Stimulated activated CD8-positive, alpha-beta memory T cell treated with anti-CD3 and anti-CD28 coated beads, Interleukin-4, amount 100 ng/mL, for 24 hours (primary cell): ENCODE data around the gene AGFG2.

Experiments used
- DNase-seq: peaks from one replicate; pipeline ENCODE4 v3.0.0-alpha.2; 2020; ENCODE audit warnings: low read depth

Gene AGFG2

GRCh38 chr7:100572281-100572948, 33.4 kb downstream of the AGFG2 start:
- DNase-seq: no peak

GRCh38 chr7:100572949-100573675, 34.1 kb downstream of the AGFG2 start:
- no peak for DNase-seq

GRCh38 chr7:100573691-100574361, 34.8 kb downstream of the AGFG2 start, which contains the start of gene SAP25:
Gene SAP25 (minus strand): TSS chr7:100573900. CDS start chr7:100573742, 158 bp downstream.
- no peak for DNase-seq

DNA sequence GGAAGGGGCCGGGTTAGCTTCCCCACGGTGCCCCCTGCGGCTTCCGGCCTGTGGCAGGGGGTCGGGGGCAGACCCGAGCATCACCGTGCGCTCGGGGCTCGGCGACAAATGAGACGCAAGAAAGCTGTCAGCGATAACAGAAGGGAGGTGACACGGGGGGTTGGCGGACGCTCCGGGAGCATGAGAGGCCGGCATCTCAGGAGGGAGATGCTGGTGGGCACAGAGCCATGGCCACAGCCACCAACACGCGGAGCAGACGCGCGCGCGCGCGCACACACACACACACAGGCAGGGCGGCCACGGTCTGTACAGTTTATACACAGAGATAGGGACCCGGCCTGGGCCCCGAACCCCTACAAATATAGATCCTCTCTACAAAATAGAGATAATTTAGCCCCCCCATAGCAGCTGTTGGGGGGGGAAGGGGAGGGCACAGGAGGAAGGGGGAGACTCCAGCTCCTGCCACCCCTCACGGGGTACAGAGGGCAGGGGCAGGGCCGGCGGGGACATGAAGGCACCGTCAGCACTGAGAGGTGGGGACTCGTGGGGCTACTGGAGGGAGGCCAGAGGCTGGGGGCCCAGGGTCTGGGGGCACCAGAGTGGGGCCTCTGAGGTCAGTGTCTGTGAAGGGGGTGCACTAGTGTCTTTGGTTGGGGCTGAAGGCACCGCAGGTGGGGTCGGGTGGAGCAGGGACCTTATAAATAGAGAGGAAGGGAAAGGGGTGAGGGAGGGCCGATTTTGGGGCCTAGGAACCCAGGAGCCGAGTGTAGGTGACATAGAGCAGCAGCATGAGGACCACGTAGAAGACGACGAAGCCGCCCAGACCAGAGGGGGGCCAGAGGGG, 35.6 kb downstream of the AGFG2 start:
- DNase-seq: no peak

GRCh38 chr7:100575206-100575631, 36.2 kb downstream of the AGFG2 start:
- no peak for DNase-seq

- DNase-seq: no peak
Measured at GRCh38 chr7:100575746-100576383, 36.9 kb downstream of the AGFG2 start.

DNA sequence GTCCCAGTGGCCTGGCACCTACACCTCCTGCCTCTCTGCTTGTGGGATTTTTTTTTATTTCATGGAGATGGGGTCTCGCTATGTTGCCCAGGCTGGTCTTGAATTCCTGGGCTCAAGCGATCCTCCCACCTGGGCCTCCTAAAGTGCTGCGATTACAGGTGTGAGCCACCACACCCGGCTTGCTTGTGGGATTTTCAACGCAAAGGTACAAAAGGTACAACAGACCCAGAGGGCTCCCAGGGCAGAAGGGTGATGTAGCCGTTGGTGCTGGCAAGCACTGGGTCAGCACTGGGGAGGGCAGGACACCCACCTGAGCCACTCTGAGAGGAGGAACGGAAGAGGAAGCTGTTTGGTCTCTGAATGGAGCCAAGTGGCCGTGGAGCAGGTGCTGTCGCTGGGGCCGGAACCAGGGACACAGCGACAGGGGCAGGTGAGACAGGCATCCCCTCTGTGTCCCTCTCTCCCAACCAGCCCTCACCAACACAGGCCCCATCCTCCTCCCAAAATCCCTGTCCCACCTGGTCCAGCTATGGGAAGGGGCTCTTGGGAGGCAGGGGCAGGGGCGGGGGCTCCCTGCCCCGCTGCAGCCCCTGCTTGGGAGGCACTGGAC, 37.5 kb downstream of the AGFG2 start:
- no peak for DNase-seq

GRCh38 chr7:100577103-100577502, 38.1 kb downstream of the AGFG2 start:
- DNase-seq: no peak

DNA sequence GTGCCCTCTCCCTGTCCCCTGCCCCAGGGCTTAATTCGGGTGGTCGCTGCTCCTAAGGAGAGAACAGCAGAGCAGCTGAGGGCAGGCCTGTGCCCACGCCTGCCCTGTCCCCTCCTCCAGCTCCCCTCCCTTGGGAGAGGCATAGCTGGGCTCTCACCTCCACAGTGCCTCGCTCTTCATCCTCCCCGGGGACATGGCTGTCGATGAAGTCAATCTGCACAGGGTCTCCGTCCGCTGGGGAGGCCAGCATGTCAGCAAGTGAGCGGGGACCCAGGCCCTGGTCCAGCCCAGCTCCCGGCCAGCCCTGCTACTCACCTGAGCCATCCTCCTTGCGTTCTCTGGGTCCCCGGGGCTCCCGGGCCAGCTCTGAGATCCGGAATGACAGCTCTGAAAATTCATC, 38.5 kb downstream of the AGFG2 start:
- no peak for DNase-seq

- DNase-seq: no peak
Measured at GRCh38 chr7:100578246-100579183, 39.5 kb downstream of the AGFG2 start.

GRCh38 chr7:100580466-100581283, 41.7 kb downstream of the AGFG2 start:
- no peak for DNase-seq

GRCh38 chr7:100582041-100582579, 43.1 kb downstream of the AGFG2 start:
- no peak for DNase-seq

- no peak for DNase-seq
Measured at GRCh38 chr7:100582650-100583049, 43.6 kb downstream of the AGFG2 start.

DNA sequence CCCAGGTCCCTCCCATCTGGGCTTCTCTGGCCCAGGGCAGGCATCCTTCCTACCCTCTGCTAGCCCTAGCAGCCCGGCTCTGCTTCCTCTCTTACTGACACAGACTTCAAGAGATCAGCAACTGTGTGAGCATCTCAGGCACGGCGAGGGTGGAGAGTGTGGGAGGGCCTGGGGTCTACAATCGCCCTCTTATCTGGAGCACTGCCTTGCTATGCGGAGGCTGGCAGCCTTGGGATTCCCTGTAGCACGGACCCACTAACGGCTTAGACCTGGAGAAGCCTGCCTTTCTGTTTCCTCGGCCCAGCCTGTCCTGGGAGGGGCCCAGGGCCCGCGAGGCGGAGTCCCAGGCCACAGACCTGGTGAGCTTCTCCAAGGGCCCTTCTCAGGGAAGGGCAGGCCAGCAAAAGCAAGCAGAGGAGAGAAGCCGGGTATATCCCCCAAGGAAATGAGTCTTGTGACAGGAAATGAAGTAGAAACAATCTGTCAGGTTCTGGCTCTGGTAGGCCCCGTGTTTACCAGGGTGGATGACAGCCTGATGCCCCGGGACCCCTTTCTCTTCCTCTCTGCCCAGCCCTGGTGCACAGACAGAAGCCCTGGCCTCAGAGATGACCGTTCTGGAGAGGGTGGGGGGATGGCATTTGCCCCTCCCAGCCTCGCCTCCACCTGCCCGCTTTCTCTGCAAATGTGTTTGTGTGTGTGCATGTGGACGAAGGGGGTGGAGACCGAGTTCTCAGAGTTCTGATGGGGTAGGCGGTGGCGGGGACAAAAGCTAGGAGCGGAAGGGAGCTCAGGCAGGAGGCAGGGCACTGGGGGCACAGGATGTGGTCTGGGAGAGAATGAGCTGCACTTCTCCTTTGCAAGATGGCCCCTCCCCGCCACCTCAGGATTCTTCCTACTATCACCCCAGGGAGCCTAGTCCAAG, 44.4 kb downstream of the AGFG2 start:
- DNase-seq: peak; percentile 62

- DNase-seq: no peak
Measured at GRCh38 chr7:100584054-100584682, 45.2 kb downstream of the AGFG2 start.

- DNase-seq: no peak
Measured at GRCh38 chr7:100584683-100585510, 45.9 kb downstream of the AGFG2 start.
